ENCODE measurements around the gene CETN1. TPM values are rescaled to one million over a fixed set of nuclear protein-coding genes. Genes with fewer than 3 reads are reported as not detected.
A peak's percentile ranks its signal among the peaks of the same experiment; 100 is the strongest.

CETN1 gene
- total RNA-seq: not detected

DNA sequence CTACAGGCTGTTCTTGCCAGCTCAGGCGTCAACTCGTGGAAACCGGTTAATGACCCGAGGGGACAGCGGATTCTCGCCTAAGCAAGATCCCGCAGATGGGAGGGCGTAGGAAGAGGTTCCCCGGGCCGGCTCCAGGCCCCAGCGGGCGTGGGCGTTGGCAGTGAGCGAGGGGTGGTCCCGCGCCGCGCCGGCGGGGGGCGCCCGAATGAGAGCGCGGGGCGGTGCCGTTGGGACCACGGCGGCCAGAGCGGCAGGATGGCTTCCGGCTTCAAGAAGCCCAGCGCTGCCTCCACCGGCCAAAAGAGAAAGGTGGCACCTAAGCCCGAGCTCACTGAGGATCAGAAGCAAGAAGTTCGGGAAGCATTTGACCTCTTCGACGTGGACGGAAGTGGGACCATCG is at the start of gene CETN1:
Gene CETN1 (plus strand): TSS at position 227 of the 400 bp plus-strand sequence. CDS start 29 bp downstream, at position 256.
- 97% methylated on average over 30 of the region's 38 CpGs for WGBS
- peak; percentile 57 for DNase-seq (ENCODE audit: extremely low spot score)
- intact Hi-C loops (cut with DNase I): no loop called here
- H3K4me1 ChIP-seq: peaks cover 0 to 30% (median 21%) of the 10 kb centered on the region in 4 donors
- H3K27me3 ChIP-seq: no peaks in the 10 kb centered on the region
- no peak for TF ChIP-seq POLR2AphosphoS5 (IDR thresholded peaks at IDR 0.05)
- no peak within 1 kb of the TSS for H3K27ac ChIP-seq (replicated peaks in 1 of 4)
- H3K36me3 ChIP-seq: no peaks in the 10 kb centered on the region
- peaks cover 0 to 14% (median 6%) of the 10 kb centered on the region in 4 donors for H3K9me3 ChIP-seq
- no peak within 1 kb of the TSS for H3K4me3 ChIP-seq

DNA sequence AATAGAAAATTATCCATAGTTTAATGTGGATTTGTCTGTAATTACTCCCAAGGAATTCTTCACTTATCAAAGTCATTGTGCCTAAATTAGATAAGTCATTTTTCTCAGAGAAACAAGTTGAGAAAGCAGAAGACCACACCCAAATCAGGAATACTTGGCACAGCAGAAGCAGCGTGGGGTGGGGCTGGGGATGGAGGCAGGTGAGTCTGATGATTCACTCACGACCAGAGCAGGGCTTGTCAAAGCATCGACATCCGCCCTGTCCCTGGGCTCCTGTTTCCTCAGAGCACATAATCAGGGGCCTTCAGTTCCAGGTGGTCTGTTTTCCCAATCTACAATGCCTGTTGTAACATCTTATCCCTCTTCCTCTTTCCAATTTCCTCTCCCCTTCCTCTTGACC is 48.2 kb upstream of the CETN1 start:
- Histone ChIP-seq H3K4me3 (no peak overlapping the region), H3K4me1 (no peaks in the 10 kb centered on the region), H3K27ac (replicated peaks in 1 of 4) (no peak overlapping the region), H3K9me3 (no peaks in the 10 kb centered on the region), H3K36me3 (no peaks in the 10 kb centered on the region), H3K27me3 (no peaks in the 10 kb centered on the region)
- WGBS: 84% methylated on average over 4 of the region's 4 CpGs
- DNase-seq (ENCODE audit: extremely low spot score): no peak
- intact Hi-C loops (cut with DNase I): no loop called here
- no peak for TF ChIP-seq POLR2AphosphoS5 (IDR thresholded peaks at IDR 0.05)
- TF ChIP-seq, protein P1, sequence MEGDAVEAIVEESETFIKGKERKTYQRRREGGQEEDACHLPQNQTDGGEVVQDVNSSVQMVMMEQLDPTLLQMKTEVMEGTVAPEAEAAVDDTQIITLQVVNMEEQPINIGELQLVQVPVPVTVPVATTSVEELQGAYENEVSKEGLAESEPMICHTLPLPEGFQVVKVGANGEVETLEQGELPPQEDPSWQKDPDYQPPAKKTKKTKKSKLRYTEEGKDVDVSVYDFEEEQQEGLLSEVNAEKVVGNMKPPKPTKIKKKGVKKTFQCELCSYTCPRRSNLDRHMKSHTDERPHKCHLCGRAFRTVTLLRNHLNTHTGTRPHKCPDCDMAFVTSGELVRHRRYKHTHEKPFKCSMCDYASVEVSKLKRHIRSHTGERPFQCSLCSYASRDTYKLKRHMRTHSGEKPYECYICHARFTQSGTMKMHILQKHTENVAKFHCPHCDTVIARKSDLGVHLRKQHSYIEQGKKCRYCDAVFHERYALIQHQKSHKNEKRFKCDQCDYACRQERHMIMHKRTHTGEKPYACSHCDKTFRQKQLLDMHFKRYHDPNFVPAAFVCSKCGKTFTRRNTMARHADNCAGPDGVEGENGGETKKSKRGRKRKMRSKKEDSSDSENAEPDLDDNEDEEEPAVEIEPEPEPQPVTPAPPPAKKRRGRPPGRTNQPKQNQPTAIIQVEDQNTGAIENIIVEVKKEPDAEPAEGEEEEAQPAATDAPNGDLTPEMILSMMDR (IDR thresholded peaks at IDR 0.05): no peak
- no peak for TF ChIP-seq EP300 (IDR thresholded peaks at IDR 0.05)
- no peak for TF ChIP-seq POLR2A (IDR thresholded peaks at IDR 0.05; ENCODE audit: low read depth)

DNA sequence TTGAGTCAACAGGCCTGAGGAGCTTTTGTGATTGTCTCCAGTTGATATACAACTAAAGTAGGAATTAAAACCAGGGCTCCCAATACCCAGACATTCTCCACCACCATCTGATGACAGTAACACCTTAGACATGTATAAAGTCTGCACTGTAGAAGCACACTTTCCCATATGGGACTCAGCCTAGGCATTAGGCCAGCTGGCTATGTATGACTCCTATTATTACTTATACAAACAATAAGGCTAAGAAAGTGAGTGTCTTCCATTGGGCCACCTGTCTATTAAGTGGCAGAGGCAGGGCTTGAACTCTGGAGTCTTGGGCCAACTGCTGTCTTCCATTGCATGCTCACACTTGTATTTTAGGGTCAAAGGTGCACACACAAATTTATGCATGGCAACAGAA is 47.5 kb upstream of the CETN1 start:
- H3K4me1 ChIP-seq: no peaks in the 10 kb centered on the region
- H3K36me3 ChIP-seq: no peaks in the 10 kb centered on the region
- no peak for TF ChIP-seq POLR2AphosphoS5 (IDR thresholded peaks at IDR 0.05)
- TF ChIP-seq POLR2A (IDR thresholded peaks at IDR 0.05; ENCODE audit: low read depth): no peak
- H3K27me3 ChIP-seq: no peaks in the 10 kb centered on the region
- no peak overlapping the region for H3K4me3 ChIP-seq
- DNase-seq (ENCODE audit: extremely low spot score): no peak
- no peak overlapping the region for H3K27ac ChIP-seq (replicated peaks in 1 of 4)
- intact Hi-C loops (cut with DNase I): no loop called here
- no peaks in the 10 kb centered on the region for H3K9me3 ChIP-seq

DNA sequence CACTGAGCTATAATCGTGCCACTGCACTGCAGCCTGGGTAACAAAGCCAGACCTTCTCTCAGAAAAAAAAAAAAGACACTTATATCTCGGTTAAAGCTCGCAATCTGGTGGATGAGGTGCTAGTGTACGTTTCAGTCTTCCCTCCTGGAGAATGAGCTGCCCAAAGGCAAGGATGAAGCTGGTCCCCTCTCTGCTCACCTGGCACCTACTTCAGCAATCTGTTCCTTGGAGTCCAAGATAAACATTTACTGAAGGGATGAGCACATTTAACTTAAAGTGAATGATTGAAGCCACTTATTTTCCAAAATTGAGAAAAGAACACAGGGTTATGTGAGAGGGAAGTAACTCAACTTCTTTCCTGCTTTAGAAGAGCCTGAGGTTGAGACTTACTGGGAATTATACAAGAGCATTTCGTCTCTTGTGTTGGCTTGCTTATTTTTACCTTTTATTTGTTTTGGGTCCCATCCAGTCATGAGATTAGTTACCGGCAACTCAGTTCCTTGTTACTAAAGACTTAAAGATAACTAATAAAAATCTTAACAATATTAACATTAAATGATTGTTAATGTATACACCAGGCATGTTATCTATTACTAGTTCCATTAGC is 46.1 kb upstream of the CETN1 start:
- Histone ChIP-seq H3K27ac (replicated peaks in 1 of 4) (no peak overlapping the region), H3K9me3 (no peaks in the 10 kb centered on the region), H3K27me3 (no peaks in the 10 kb centered on the region), H3K4me1 (no peaks in the 10 kb centered on the region), H3K36me3 (no peaks in the 10 kb centered on the region), H3K4me3 (no peak overlapping the region)
- intact Hi-C loops (cut with DNase I): no loop called here
- 71% methylated on average over 6 of the region's 6 CpGs for WGBS
- no peak for DNase-seq (ENCODE audit: extremely low spot score)
- TF ChIP-seq, protein P1 (IDR thresholded peaks at IDR 0.05): no peak

DNA sequence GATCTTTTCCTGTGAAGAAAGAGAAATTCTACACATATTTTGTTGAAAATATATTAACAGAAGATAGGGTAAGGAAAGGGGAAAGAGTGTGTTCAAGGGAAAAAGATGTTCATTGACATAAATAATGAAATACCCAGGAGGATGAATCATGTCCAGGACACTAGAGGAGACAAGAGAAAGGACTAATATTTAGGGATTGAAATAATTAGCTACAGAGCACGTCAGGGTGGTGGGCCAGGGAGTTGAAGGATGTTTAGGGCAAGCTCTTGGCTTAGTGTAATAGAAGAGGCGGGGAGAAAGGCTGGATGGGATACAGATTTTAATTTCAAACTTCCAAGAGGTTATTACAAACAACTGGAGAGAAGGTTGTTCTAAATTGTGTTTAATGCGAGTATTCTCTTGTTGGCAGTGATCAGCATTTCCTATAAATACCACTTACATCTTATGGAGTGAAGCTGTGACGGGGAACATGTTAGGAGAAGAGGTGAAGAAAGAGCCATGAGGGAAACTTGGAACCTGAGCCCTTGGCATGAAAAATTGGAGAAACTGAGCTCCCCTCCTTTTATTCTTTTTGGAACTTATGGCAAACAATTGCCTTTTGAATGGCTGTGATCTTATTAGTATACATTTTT is 36.6 kb upstream of the CETN1 start:
- Histone ChIP-seq H3K27me3 (no peaks in the 10 kb centered on the region), H3K4me3 (no peak overlapping the region), H3K4me1 (peaks cover 0 to 7% (median 0%) of the 10 kb centered on the region in 4 donors), H3K27ac (replicated peaks in 1 of 4) (no peak overlapping the region), H3K9me3 (no peaks in the 10 kb centered on the region), H3K36me3 (no peaks in the 10 kb centered on the region)
- 37% methylated on average over 4 of the region's 4 CpGs for WGBS
- TF ChIP-seq POLR2AphosphoS5 (IDR thresholded peaks at IDR 0.05): no peak
- TF ChIP-seq, protein P1 (IDR thresholded peaks at IDR 0.05): no peak
- TF ChIP-seq POLR2A (IDR thresholded peaks at IDR 0.05; ENCODE audit: low read depth): no peak
- no peak for TF ChIP-seq EP300 (IDR thresholded peaks at IDR 0.05)
- intact Hi-C loops (cut with DNase I): no loop called here
- DNase-seq (ENCODE audit: extremely low spot score): no peak

DNA sequence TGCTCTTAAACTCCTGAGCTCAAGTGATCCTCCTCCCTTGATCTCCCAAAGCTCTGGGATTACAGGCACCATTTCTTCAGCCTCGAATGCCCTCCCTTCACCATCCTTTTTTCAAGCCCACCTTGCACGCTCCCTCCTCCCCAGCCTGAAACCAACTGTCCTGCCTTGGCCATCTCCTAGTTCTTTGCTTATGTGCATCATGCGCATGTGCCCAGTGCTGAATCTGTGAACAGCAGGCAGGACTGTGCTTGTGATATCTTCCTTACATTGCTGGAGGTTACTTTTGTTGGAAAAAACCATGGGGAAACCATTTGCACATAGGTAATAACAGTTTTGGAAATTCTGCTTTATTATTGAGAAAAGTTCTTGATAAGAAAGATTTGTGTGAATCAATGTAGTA is 30.2 kb upstream of the CETN1 start:
- H3K4me1 ChIP-seq: no peaks in the 10 kb centered on the region
- no peaks in the 10 kb centered on the region for H3K36me3 ChIP-seq
- intact Hi-C loops (cut with DNase I): no loop called here
- H3K27me3 ChIP-seq: no peaks in the 10 kb centered on the region
- no peaks in the 10 kb centered on the region for H3K9me3 ChIP-seq
- 92% methylated on average over 3 of the region's 3 CpGs for WGBS
- no peak overlapping the region for H3K4me3 ChIP-seq
- peak; percentile 53 for DNase-seq (ENCODE audit: extremely low spot score)
- H3K27ac ChIP-seq (replicated peaks in 1 of 4): no peak overlapping the region
- TF ChIP-seq EP300 (IDR thresholded peaks at IDR 0.05) (no peak), POLR2A (IDR thresholded peaks at IDR 0.05; ENCODE audit: low read depth) (no peak), POLR2AphosphoS5 (IDR thresholded peaks at IDR 0.05) (no peak)
- TF ChIP-seq, protein P1 (IDR thresholded peaks at IDR 0.05): no peak

All from esophagus muscularis mucosa (tissue), 4 donors.